Measurements from ENCODE around the gene LBHD2.

LBHD2 gene

GRCh38 chr14:103070263-103070885 lies 13.6 kb upstream of the LBHD2 start:
- H3K79me1 ChIP-seq (ENCODE audit: low read length), result no peaks in the 10 kb centered on the region
- WGBS (ENCODE audit: extremely low coverage, insufficient coverage, insufficient read length), result no CpG with 5 or more reads among the region's 8 CpGs

GRCh38 chr14:103070971-103071542 lies 13.0 kb upstream of the LBHD2 start:
- H3K79me2 ChIP-seq (ENCODE audit: control insufficient read depth, insufficient read depth, low read length, poor library complexity), result no peaks in the 10 kb centered on the region
- no CpG with 5 or more reads among the region's 21 CpGs for WGBS (ENCODE audit: extremely low coverage, insufficient coverage, insufficient read length)
- no peak overlapping the region for H3K23ac ChIP-seq (ENCODE audit: low read length)
- H3K4ac ChIP-seq (ENCODE audit: low read depth, low read length), result no peak overlapping the region
- H3K14ac ChIP-seq (ENCODE audit: low read length), result no peak overlapping the region
- no peaks in the 10 kb centered on the region for H3K36me3 ChIP-seq (ENCODE audit: control insufficient read depth in 1 of 2, insufficient read depth in 2 of 2, low read length in 2 of 2)
- H2BK120ac ChIP-seq (ENCODE audit: insufficient read depth, low read length, poor library complexity), result no peak overlapping the region
- H4K12ac ChIP-seq (ENCODE audit: low read depth, low read length), result no peak overlapping the region
- no peak overlapping the region for H3K9ac ChIP-seq (ENCODE audit: low read length)
- H3K79me1 ChIP-seq (ENCODE audit: low read length), result no peaks in the 10 kb centered on the region
- no peak overlapping the region for H2AK5ac ChIP-seq (ENCODE audit: low read length)
- no peak overlapping the region for H3K27ac ChIP-seq (ENCODE audit: low read depth, low read length)
- H3K4me2 ChIP-seq (ENCODE audit: low read length), result no peak overlapping the region
- no peaks in the 10 kb centered on the region for H3K27me3 ChIP-seq (ENCODE audit: insufficient read depth, low read length)
- no peak overlapping the region for H2BK12ac ChIP-seq (ENCODE audit: low read length)
- peak; percentile 72 to 81 for DNase-seq
- H2AFZ ChIP-seq (ENCODE audit: insufficient read depth, low read length, poor library complexity), result no peak overlapping the region
- H4K91ac ChIP-seq (ENCODE audit: low read depth, low read length), result no peak overlapping the region
- H3K4me3 ChIP-seq (ENCODE audit: low read depth, low read length), result no peak overlapping the region
- H2BK5ac ChIP-seq (ENCODE audit: low read depth, low read length, poor library complexity), result no peak overlapping the region
- H3K4me1 ChIP-seq (ENCODE audit: control insufficient read depth in 1 of 2, insufficient read depth in 2 of 2, low read length in 2 of 2), result peaks cover 4 to 5% of the 10 kb centered on the region in 2 experiments
- H4K8ac ChIP-seq (ENCODE audit: low read depth, low read length), result no peak overlapping the region
- peaks cover 2% of the 10 kb centered on the region for H3K9me3 ChIP-seq (ENCODE audit: insufficient read depth, low read depth, low read length)
- H3K18ac ChIP-seq (ENCODE audit: low read length), result no peak overlapping the region

More at GRCh38 chr14:103070263-103070885, 13.6 kb upstream of the LBHD2 start:
- no peak overlapping the region for H3K27ac ChIP-seq (ENCODE audit: low read depth, low read length)
- no peak for DNase-seq
- H3K36me3 ChIP-seq (ENCODE audit: control insufficient read depth in 1 of 2, insufficient read depth in 2 of 2, low read length in 2 of 2), result no peaks in the 10 kb centered on the region
- H2BK12ac ChIP-seq (ENCODE audit: low read length), result no peak overlapping the region
- no peak overlapping the region for H2BK120ac ChIP-seq (ENCODE audit: insufficient read depth, low read length, poor library complexity)
- H3K18ac ChIP-seq (ENCODE audit: low read length), result no peak overlapping the region
- no peak overlapping the region for H2AK5ac ChIP-seq (ENCODE audit: low read length)
- H4K8ac ChIP-seq (ENCODE audit: low read depth, low read length), result no peak overlapping the region
- no peak overlapping the region for H2AFZ ChIP-seq (ENCODE audit: insufficient read depth, low read length, poor library complexity)
- no peak overlapping the region for H3K4ac ChIP-seq (ENCODE audit: low read depth, low read length)
- H3K27me3 ChIP-seq (ENCODE audit: insufficient read depth, low read length), result no peaks in the 10 kb centered on the region
- no peak overlapping the region for H3K23ac ChIP-seq (ENCODE audit: low read length)
- H3K4me3 ChIP-seq (ENCODE audit: low read depth, low read length), result no peak overlapping the region
- H3K79me2 ChIP-seq (ENCODE audit: control insufficient read depth, insufficient read depth, low read length, poor library complexity), result no peaks in the 10 kb centered on the region
- H3K9me3 ChIP-seq (ENCODE audit: insufficient read depth, low read depth, low read length), result peaks cover 2% of the 10 kb centered on the region
- H4K91ac ChIP-seq (ENCODE audit: low read depth, low read length), result no peak overlapping the region
- H4K12ac ChIP-seq (ENCODE audit: low read depth, low read length), result no peak overlapping the region
- H3K9ac ChIP-seq (ENCODE audit: low read length), result no peak overlapping the region
- H2BK5ac ChIP-seq (ENCODE audit: low read depth, low read length, poor library complexity), result no peak overlapping the region
- H3K14ac ChIP-seq (ENCODE audit: low read length), result no peak overlapping the region
- no peak overlapping the region for H3K4me2 ChIP-seq (ENCODE audit: low read length)
- peaks cover 2 to 4% of the 10 kb centered on the region in 2 experiments for H3K4me1 ChIP-seq (ENCODE audit: control insufficient read depth in 1 of 2, insufficient read depth in 2 of 2, low read length in 2 of 2)

DNA sequence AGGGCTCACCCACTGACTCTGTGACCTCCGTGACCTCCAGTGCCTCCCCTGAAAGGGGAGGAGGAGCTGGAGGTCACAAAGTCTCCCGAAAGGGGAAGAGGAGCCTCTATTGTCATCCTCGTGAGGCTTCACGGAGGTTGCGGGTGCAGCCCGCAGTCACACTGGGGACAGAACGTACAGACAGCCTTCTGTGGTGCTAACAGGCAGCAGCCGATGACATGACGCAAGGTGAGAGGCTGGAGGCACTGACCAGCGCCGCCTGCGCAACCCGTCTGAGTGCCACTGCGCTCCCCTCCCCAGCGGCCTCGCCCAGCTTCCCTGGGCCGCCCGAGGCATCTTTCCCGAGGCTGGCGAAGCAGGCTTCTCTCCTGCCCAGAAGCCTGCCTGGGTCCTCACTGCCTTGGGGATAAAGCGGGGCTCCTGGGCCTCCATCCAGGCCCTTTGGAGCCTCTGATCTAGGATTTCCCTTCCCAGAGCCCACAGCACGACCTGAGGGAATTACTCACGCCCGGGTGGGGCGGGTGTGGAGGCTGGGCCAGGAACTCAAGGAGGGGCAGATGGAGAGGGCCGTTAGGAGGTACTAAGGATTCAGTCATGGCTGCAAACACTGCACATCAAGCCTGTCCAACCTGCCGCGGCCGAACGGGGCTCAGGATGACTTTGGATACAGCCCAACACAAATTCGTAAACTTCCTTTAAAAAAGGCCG lies 12.3 kb upstream of the LBHD2 start:
- no peak overlapping the region for H2BK120ac ChIP-seq (ENCODE audit: insufficient read depth, low read length, poor library complexity)

GRCh38 chr14:103072595-103073366 lies 11.2 kb upstream of the LBHD2 start:
- Histone ChIP-seq H2AFZ (ENCODE audit: insufficient read depth, low read length, poor library complexity) (no peak overlapping the region), H3K4me3 (ENCODE audit: low read depth, low read length) (no peak overlapping the region), H3K18ac (ENCODE audit: low read length) (no peak overlapping the region), H3K27me3 (ENCODE audit: insufficient read depth, low read length) (no peaks in the 10 kb centered on the region), H4K91ac (ENCODE audit: low read depth, low read length) (no peak overlapping the region), H3K27ac (ENCODE audit: low read depth, low read length) (no peak overlapping the region), H2BK12ac (ENCODE audit: low read length) (no peak overlapping the region), H3K4ac (ENCODE audit: low read depth, low read length) (no peak overlapping the region), H3K9me3 (ENCODE audit: insufficient read depth, low read depth, low read length) (peaks cover 2% of the 10 kb centered on the region), H3K36me3 (ENCODE audit: control insufficient read depth in 1 of 2, insufficient read depth in 2 of 2, low read length in 2 of 2) (no peaks in the 10 kb centered on the region), H4K12ac (ENCODE audit: low read depth, low read length) (no peak overlapping the region), H4K8ac (ENCODE audit: low read depth, low read length) (no peak overlapping the region), H3K4me1 (ENCODE audit: control insufficient read depth in 1 of 2, insufficient read depth in 2 of 2, low read length in 2 of 2) (peaks cover 4 to 5% of the 10 kb centered on the region in 2 experiments), H2BK5ac (ENCODE audit: low read depth, low read length, poor library complexity) (no peak overlapping the region), H3K79me2 (ENCODE audit: control insufficient read depth, insufficient read depth, low read length, poor library complexity) (no peaks in the 10 kb centered on the region), H3K23ac (ENCODE audit: low read length) (no peak overlapping the region), H3K79me1 (ENCODE audit: low read length) (no peaks in the 10 kb centered on the region), H3K4me2 (ENCODE audit: low read length) (no peak overlapping the region), H2BK120ac (ENCODE audit: insufficient read depth, low read length, poor library complexity) (no peak overlapping the region), H3K14ac (ENCODE audit: low read length) (no peak overlapping the region), H3K9ac (ENCODE audit: low read length) (no peak overlapping the region), H2AK5ac (ENCODE audit: low read length) (no peak overlapping the region)
- DNase-seq, result peak in 1 of 2 donors; percentile 19
- no CpG with 5 or more reads among the region's 21 CpGs for WGBS (ENCODE audit: extremely low coverage, insufficient coverage, insufficient read length)

More for the DNA sequence above, 12.3 kb upstream of the LBHD2 start:
- Histone ChIP-seq H3K4ac (ENCODE audit: low read depth, low read length) (no peak overlapping the region), H2BK5ac (ENCODE audit: low read depth, low read length, poor library complexity) (no peak overlapping the region), H3K14ac (ENCODE audit: low read length) (no peak overlapping the region), H3K27me3 (ENCODE audit: insufficient read depth, low read length) (no peaks in the 10 kb centered on the region), H3K79me1 (ENCODE audit: low read length) (no peaks in the 10 kb centered on the region), H3K27ac (ENCODE audit: low read depth, low read length) (no peak overlapping the region), H4K12ac (ENCODE audit: low read depth, low read length) (no peak overlapping the region), H3K18ac (ENCODE audit: low read length) (no peak overlapping the region), H3K4me2 (ENCODE audit: low read length) (no peak overlapping the region), H3K79me2 (ENCODE audit: control insufficient read depth, insufficient read depth, low read length, poor library complexity) (no peaks in the 10 kb centered on the region), H4K91ac (ENCODE audit: low read depth, low read length) (no peak overlapping the region), H4K8ac (ENCODE audit: low read depth, low read length) (no peak overlapping the region), H3K9me3 (ENCODE audit: insufficient read depth, low read depth, low read length) (peaks cover 2% of the 10 kb centered on the region), H3K9ac (ENCODE audit: low read length) (no peak overlapping the region), H2BK12ac (ENCODE audit: low read length) (no peak overlapping the region), H3K23ac (ENCODE audit: low read length) (no peak overlapping the region), H3K4me3 (ENCODE audit: low read depth, low read length) (no peak overlapping the region), H2AFZ (ENCODE audit: insufficient read depth, low read length, poor library complexity) (no peak overlapping the region), H3K36me3 (ENCODE audit: control insufficient read depth in 1 of 2, insufficient read depth in 2 of 2, low read length in 2 of 2) (no peaks in the 10 kb centered on the region), H3K4me1 (ENCODE audit: control insufficient read depth in 1 of 2, insufficient read depth in 2 of 2, low read length in 2 of 2) (peaks cover 4 to 5% of the 10 kb centered on the region in 2 experiments), H2AK5ac (ENCODE audit: low read length) (no peak overlapping the region)
- no CpG with 5 or more reads among the region's 32 CpGs for WGBS (ENCODE audit: extremely low coverage, insufficient coverage, insufficient read length)
- peak; percentile 93 to 95 for DNase-seq

Data from trophoblast cell (in vitro differentiated cells and primary cell).